Measurements from ENCODE around the gene PPIF.

Gene PPIF

GRCh38 chr10:79347226-79347893 lies at the start of gene PPIF:
Gene PPIF, plus strand, starts transcription at chr10:79347469. Its CDS starts 80 bp downstream, at chr10:79347549.
- DNase-seq (ENCODE audit: low read depth in 2 of 3, low spot score in 2 of 3): peak; percentile 93 to 97 (median 95)

GRCh38 chr10:79298403-79299244 lies 48.6 kb upstream of the PPIF start:
- peak in 1 of 3 experiments; percentile 31 for DNase-seq (ENCODE audit: low read depth in 2 of 3, low spot score in 2 of 3)

GRCh38 chr10:79299397-79300241 lies 47.6 kb upstream of the PPIF start:
- DNase-seq (ENCODE audit: low read depth in 2 of 3, low spot score in 2 of 3): no peak

- no peak for DNase-seq (ENCODE audit: low read depth in 2 of 3, low spot score in 2 of 3)
Measured at GRCh38 chr10:79300711-79301110, 46.6 kb upstream of the PPIF start.

GRCh38 chr10:79301754-79302530 lies 45.3 kb upstream of the PPIF start:
- DNase-seq (ENCODE audit: low read depth in 2 of 3, low spot score in 2 of 3): no peak

- no peak for DNase-seq (ENCODE audit: low read depth in 2 of 3, low spot score in 2 of 3)
Measured at GRCh38 chr10:79303631-79304478, 43.4 kb upstream of the PPIF start.

- DNase-seq (ENCODE audit: low read depth in 2 of 3, low spot score in 2 of 3): no peak
Measured at GRCh38 chr10:79304479-79305087, 42.7 kb upstream of the PPIF start.

GRCh38 chr10:79305515-79305914 lies 41.8 kb upstream of the PPIF start:
- no peak for DNase-seq (ENCODE audit: low read depth in 2 of 3, low spot score in 2 of 3)

GRCh38 chr10:79305988-79306387 lies 41.3 kb upstream of the PPIF start:
- DNase-seq (ENCODE audit: low read depth in 2 of 3, low spot score in 2 of 3): no peak

- DNase-seq (ENCODE audit: low read depth in 2 of 3, low spot score in 2 of 3): no peak
Measured at GRCh38 chr10:79306644-79307220, 40.5 kb upstream of the PPIF start.

GRCh38 chr10:79308016-79308415 lies 39.3 kb upstream of the PPIF start:
- DNase-seq (ENCODE audit: low read depth in 2 of 3, low spot score in 2 of 3): no peak

- no peak for DNase-seq (ENCODE audit: low read depth in 2 of 3, low spot score in 2 of 3)
Measured at GRCh38 chr10:79308969-79309665, 38.2 kb upstream of the PPIF start.

GRCh38 chr10:79310200-79310865 lies 36.9 kb upstream of the PPIF start:
- no peak for DNase-seq (ENCODE audit: low read depth in 2 of 3, low spot score in 2 of 3)

- no peak for DNase-seq (ENCODE audit: low read depth in 2 of 3, low spot score in 2 of 3)
Measured at GRCh38 chr10:79310911-79311573, 36.2 kb upstream of the PPIF start.

- DNase-seq (ENCODE audit: low read depth in 2 of 3, low spot score in 2 of 3): no peak
Measured at GRCh38 chr10:79311581-79312407, 35.5 kb upstream of the PPIF start.

GRCh38 chr10:79312601-79313187 lies 34.6 kb upstream of the PPIF start:
- no peak for DNase-seq (ENCODE audit: low read depth in 2 of 3, low spot score in 2 of 3)

Data from activated CD8-positive, alpha-beta memory T cell treated with anti-CD3 and anti-CD28 coated beads for 48 hours (primary cell).